MM.1S (cell line): Measurements from ENCODE around the gene EGLN3.

ENCODE experiments used
- DNase-seq: peaks from one replicate; pipeline ENCODE4 v3.0.0-alpha.2; 2015
- H2AFZ ChIP-seq: fragments of 300-600 bp; sonication (generic); 2 replicates; pipeline ENCODE4 v1.6.0; 2016; ENCODE audit warnings: antibody characterized with exemption, low read length
- H3F3A ChIP-seq: fragments of 300-600 bp; sonication (generic); 2 replicates; pipeline ENCODE4 v1.6.1; 2016; ENCODE audit warnings: mild to moderate bottlenecking, antibody characterized with exemption, low read length, moderate library complexity, mixed read lengths; ENCODE audit not compliant: insufficient read depth
- H3K27ac ChIP-seq: fragments of 300-600 bp; sonication (generic); 2 replicates; pipeline ENCODE4 v1.5.1; 2016; ENCODE audit warnings: mild to moderate bottlenecking, low read length
- H3K27me3 ChIP-seq: fragments of 300-600 bp; sonication (generic); replicated peaks from 2 replicates; pipeline ENCODE4 v1.6.0; 2016; ENCODE audit warnings: low read length; ENCODE audit not compliant: insufficient read depth
- H3K36me3 ChIP-seq: fragments of 300-600 bp; sonication (generic); replicated peaks from 2 replicates; pipeline ENCODE4 v1.6.1; 2016; ENCODE audit warnings: mild to moderate bottlenecking, low read length, mixed read lengths; ENCODE audit not compliant: insufficient read depth
- H3K4me1 ChIP-seq: fragments of 300-600 bp; sonication (generic); 2 replicates; pipeline ENCODE4 v1.6.1; 2016; ENCODE audit warnings: low read length, mixed read lengths
- H3K4me2 ChIP-seq: fragments of 300-600 bp; sonication (generic); 2 replicates; pipeline ENCODE4 v1.6.0; 2016; ENCODE audit warnings: low read depth, low read length
- H3K4me3 ChIP-seq: fragments of 300-600 bp; sonication (generic); 2 replicates; pipeline ENCODE4 v1.5.1; 2016; ENCODE audit warnings: low read length, mixed read lengths
- H3K79me2 ChIP-seq: fragments of 300-600 bp; sonication (generic); 2 replicates; pipeline ENCODE4 v1.6.1; 2016; ENCODE audit warnings: mixed run types, low read length, mixed read lengths
- H3K9ac ChIP-seq: fragments of 300-600 bp; sonication (generic); 2 replicates; pipeline ENCODE4 v1.6.1; 2016; ENCODE audit warnings: low read length, mixed read lengths
- H3K9me2 ChIP-seq: fragments of 300-600 bp; sonication (generic); replicated peaks from 2 replicates; pipeline ENCODE4 v1.6.1; 2016; ENCODE audit warnings: mild to moderate bottlenecking, low read length, mixed read lengths; ENCODE audit not compliant: insufficient read depth
- H3K9me3 ChIP-seq: fragments of 300-600 bp; sonication (generic); replicated peaks from 2 replicates; pipeline ENCODE4 v1.6.1; 2016; ENCODE audit warnings: mild to moderate bottlenecking, low read length, mixed read lengths; ENCODE audit not compliant: insufficient read depth
- H4K20me1 ChIP-seq: fragments of 300-600 bp; sonication (generic); 2 replicates; pipeline ENCODE4 v1.6.1; 2016; ENCODE audit warnings: mild to moderate bottlenecking, low read length, moderate library complexity, mixed read lengths; ENCODE audit not compliant: insufficient read depth
- EZH2 ChIP-seq: fragments of 300-600 bp; sonication (generic); optimal IDR thresholded peaks from 2 replicates; pipeline ENCODE3; 2017; ENCODE audit warnings: low read depth, mild to moderate bottlenecking, antibody characterized with exemption, low read length, mixed read lengths
- EZH2phosphoT487 ChIP-seq: fragments of 300-600 bp; sonication (generic); IDR thresholded peaks from 2 replicates; pipeline ENCODE4 v1.6.1; 2018; ENCODE audit warnings: antibody characterized with exemption, low read length
- TF ChIP-seq, protein P1 (sequence below): fragments of 300-600 bp; sonication (generic); IDR thresholded peaks from 2 replicates; pipeline ENCODE4 v1.5.1; 2016; ENCODE audit warnings: antibody characterized with exemption, low read length, mixed read lengths

Gene EGLN3

DNA sequence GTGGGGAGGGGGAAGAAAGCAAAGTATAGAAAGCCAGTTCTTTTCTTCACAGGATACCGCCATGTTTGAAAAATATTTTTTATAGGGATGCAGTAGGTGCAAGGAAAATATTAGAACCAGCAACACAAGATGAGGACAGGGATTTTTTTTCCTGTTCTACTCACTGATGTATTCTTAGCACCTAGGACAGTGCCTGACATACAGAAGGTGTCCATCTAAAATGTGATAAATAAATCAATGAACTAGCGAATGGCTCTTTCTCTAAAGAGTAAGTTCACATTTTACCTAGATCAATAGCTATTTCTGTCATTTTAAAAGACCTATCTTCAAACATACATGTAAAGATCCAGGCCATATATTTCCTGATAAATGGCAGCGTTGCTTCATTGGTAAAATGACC is 18.8 kb downstream of the EGLN3 start:
- no peak for DNase-seq
- Histone ChIP-seq H2AFZ (no peak overlapping the region), H3K79me2 (no peaks in the 10 kb centered on the region), H3K4me2 (no peak overlapping the region), H4K20me1 (no peaks in the 10 kb centered on the region), H3K4me1 (no peaks in the 10 kb centered on the region), H3K9me2 (no peaks in the 10 kb centered on the region), H3K36me3 (no peaks in the 10 kb centered on the region), H3F3A (no peaks in the 10 kb centered on the region), H3K27me3 (no peaks in the 10 kb centered on the region), H3K9me3 (no peaks in the 10 kb centered on the region), H3K4me3 (no peak overlapping the region), H3K27ac (no peak overlapping the region), H3K9ac (no peak overlapping the region)
- TF ChIP-seq EZH2phosphoT487 (no peak), EZH2 (no peak)
- TF ChIP-seq, protein P1, sequence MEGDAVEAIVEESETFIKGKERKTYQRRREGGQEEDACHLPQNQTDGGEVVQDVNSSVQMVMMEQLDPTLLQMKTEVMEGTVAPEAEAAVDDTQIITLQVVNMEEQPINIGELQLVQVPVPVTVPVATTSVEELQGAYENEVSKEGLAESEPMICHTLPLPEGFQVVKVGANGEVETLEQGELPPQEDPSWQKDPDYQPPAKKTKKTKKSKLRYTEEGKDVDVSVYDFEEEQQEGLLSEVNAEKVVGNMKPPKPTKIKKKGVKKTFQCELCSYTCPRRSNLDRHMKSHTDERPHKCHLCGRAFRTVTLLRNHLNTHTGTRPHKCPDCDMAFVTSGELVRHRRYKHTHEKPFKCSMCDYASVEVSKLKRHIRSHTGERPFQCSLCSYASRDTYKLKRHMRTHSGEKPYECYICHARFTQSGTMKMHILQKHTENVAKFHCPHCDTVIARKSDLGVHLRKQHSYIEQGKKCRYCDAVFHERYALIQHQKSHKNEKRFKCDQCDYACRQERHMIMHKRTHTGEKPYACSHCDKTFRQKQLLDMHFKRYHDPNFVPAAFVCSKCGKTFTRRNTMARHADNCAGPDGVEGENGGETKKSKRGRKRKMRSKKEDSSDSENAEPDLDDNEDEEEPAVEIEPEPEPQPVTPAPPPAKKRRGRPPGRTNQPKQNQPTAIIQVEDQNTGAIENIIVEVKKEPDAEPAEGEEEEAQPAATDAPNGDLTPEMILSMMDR = no peak

DNA sequence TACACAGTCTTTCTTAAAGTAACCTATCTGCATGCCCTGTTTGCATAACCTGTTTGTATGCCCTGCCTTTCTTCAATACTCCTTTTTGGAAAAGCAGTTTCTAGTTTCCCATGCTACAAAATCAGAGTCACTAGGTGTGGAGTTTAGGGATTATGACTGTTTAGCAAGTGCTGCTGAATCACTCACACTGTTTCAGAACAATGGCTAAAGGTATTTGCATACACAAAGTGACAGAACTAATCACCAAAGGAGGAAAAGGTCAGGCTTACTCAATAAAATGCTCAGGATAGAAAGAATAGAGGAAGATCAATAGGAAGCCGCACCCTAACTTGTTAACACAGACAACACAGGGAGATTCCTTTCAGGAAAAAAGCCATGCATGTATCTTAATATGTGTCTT is 19.4 kb downstream of the EGLN3 start:
- Histone ChIP-seq H3K9me2 (no peaks in the 10 kb centered on the region), H3K27ac (no peak overlapping the region), H2AFZ (no peak overlapping the region), H3K4me1 (no peaks in the 10 kb centered on the region), H3K4me3 (no peak overlapping the region), H3K9ac (no peak overlapping the region), H3K79me2 (no peaks in the 10 kb centered on the region), H3K9me3 (no peaks in the 10 kb centered on the region), H3F3A (no peaks in the 10 kb centered on the region), H3K36me3 (no peaks in the 10 kb centered on the region), H4K20me1 (no peaks in the 10 kb centered on the region), H3K27me3 (no peaks in the 10 kb centered on the region), H3K4me2 (no peak overlapping the region)
- DNase-seq = no peak
- TF ChIP-seq, protein P1 = no peak
- TF ChIP-seq EZH2phosphoT487 (no peak), EZH2 (no peak)

DNA sequence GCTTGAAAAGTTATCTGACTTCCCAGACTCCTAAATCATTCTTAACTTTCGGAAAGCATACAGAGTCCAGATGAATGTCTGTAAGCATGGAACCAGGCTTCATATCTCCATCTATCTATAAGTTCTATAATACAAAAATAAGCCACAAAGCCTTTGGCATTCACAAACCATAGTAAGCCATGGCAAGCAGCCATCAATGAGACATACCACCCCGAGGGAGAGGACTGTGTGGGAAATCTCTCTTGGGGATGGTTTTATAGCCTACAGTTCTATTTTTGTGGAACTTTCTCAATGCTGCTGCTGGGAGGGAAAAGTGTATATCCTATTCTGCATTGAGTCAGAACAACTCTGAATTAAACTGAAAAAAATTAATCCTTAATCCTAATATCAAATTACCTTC is 20.4 kb downstream of the EGLN3 start:
- H3K4me1 ChIP-seq = no peaks in the 10 kb centered on the region

More for the DNA sequence above, 20.4 kb downstream of the EGLN3 start:
- no peaks in the 10 kb centered on the region for H3K27me3 ChIP-seq
- H3K27ac ChIP-seq = no peak overlapping the region
- H3K9me2 ChIP-seq = no peaks in the 10 kb centered on the region
- H3F3A ChIP-seq = no peaks in the 10 kb centered on the region
- no peak overlapping the region for H3K4me3 ChIP-seq
- no peaks in the 10 kb centered on the region for H3K9me3 ChIP-seq
- H3K9ac ChIP-seq = no peak overlapping the region
- H4K20me1 ChIP-seq = no peaks in the 10 kb centered on the region
- DNase-seq = no peak
- no peak overlapping the region for H3K4me2 ChIP-seq
- H2AFZ ChIP-seq = no peak overlapping the region
- no peaks in the 10 kb centered on the region for H3K79me2 ChIP-seq
- H3K36me3 ChIP-seq = no peaks in the 10 kb centered on the region
- TF ChIP-seq EZH2 (no peak), EZH2phosphoT487 (no peak)
- TF ChIP-seq, protein P1 = no peak
